Activated naive CD4-positive, alpha-beta T cell treated with Interleukin-2 at 50 U/mL for 16 hours (primary cell): ENCODE results near the gene GYG1.

ENCODE experiments used
- DNase-seq: peaks from one replicate; pipeline ENCODE4 v3.0.0-alpha.2; 2020

Gene GYG1

GRCh38 chr3:149020196-149020838 is 29.0 kb downstream of the GYG1 start:
- no peak for DNase-seq

- DNase-seq = peak; percentile 60
Measured at GRCh38 chr3:149020839-149021252, 29.5 kb downstream of the GYG1 start.

GRCh38 chr3:149021830-149022229 is 30.5 kb downstream of the GYG1 start:
- DNase-seq = no peak

- DNase-seq = no peak
Measured at GRCh38 chr3:149023951-149024350, 32.6 kb downstream of the GYG1 start.

- no peak for DNase-seq
Measured at GRCh38 chr3:149026718-149027117, 35.4 kb downstream of the GYG1 start.

- no peak for DNase-seq
Measured at GRCh38 chr3:149031096-149031495, 39.8 kb downstream of the GYG1 start.

GRCh38 chr3:149037684-149038083 is 46.3 kb downstream of the GYG1 start:
- DNase-seq = no peak

- no peak for DNase-seq
Measured at GRCh38 chr3:149038322-149038721, 47.0 kb downstream of the GYG1 start.

- no peak for DNase-seq
Measured at GRCh38 chr3:149042789-149043386, 51.5 kb downstream of the GYG1 start.

GRCh38 chr3:149044339-149045083 is 53.2 kb downstream of the GYG1 start:
- DNase-seq = no peak

- DNase-seq = no peak
Measured at GRCh38 chr3:149055575-149055974, 64.2 kb downstream of the GYG1 start.

GRCh38 chr3:149058198-149058597 is 66.9 kb downstream of the GYG1 start:
- no peak for DNase-seq

GRCh38 chr3:149058602-149059001 is 67.3 kb downstream of the GYG1 start:
- no peak for DNase-seq

- no peak for DNase-seq
Measured at GRCh38 chr3:149061776-149062175, 70.4 kb downstream of the GYG1 start.

- DNase-seq = no peak
Measured at GRCh38 chr3:149067883-149068282, 76.5 kb downstream of the GYG1 start.
